Measurements from ENCODE around the gene OAF.

GRCh38 chr11:120273432-120273831 is 62.6 kb downstream of the OAF start:
- TF ChIP-seq CTCF (IDR thresholded peaks at IDR 0.05) (no peak), POLR2A (IDR thresholded peaks at IDR 0.05) (no peak), POLR2AphosphoS5 (IDR thresholded peaks at IDR 0.05; ENCODE audit: insufficient read depth in 1 of 2, low read depth in 1 of 2) (no peak)
